ENCODE data around the gene S1PR5. TPM values are rescaled to one million over a fixed set of nuclear protein-coding genes. Genes with fewer than 3 reads are reported as not detected.

The S1PR5 gene
- total RNA-seq (2014; rRNA removed) (2.4 and 4.1 TPM in 2 replicates), Bru-seq, nascent RNA (percentile 29 among the genes with signal in this experiment), BruChase-seq, experiment 1, labeled RNA remaining after a 6-hour chase (percentile 32 among the genes with signal in this experiment), BruChase-seq, experiment 2, labeled RNA remaining after a 2-hour chase (percentile 36 among the genes with signal in this experiment)
- long read RNA-seq, partial matches to known transcripts = 0 of 7 reads
- long read RNA-seq, other reads (novel, unspliced or antisense) = 3 of 7 reads

GRCh38 chr19:10517361-10517759 lies at the start of gene S1PR5:
Gene S1PR5, minus strand, starts transcription at chr19:10517447. Its CDS starts 2,436 bp downstream, at chr19:10515011.
- Histone ChIP-seq H3F3A (ENCODE audit: low read length, unreplicated experiment) (no peaks in the 10 kb centered on the region), H3K9me3 (ENCODE audit: low read length) (no peaks in the 10 kb centered on the region), H3K27ac (ENCODE audit: low read length) (no peak within 1 kb of the TSS), H3K27me3 (ENCODE audit: low read length) (no peaks in the 10 kb centered on the region), H3K9me2 (replicated peaks; ENCODE audit: low read length) (no peaks in the 10 kb centered on the region), H3K4me1 (ENCODE audit: insufficient read depth, low read length) (peaks cover 13% of the 10 kb centered on the region; the same call in 1 of the 2 replicates), H3K4me3 (ENCODE audit: low read length) (peak within 1 kb of the TSS; percentile 68), H3K9ac (ENCODE audit: low read length) (no peak within 1 kb of the TSS), H4K20me1 (ENCODE audit: low read length) (no peaks in the 10 kb centered on the region), H2AFZ (ENCODE audit: low read length) (peak within 1 kb of the TSS; percentile 85), H3K36me3 (ENCODE audit: low read depth, low read length) (no peaks in the 10 kb centered on the region), H3K79me2 (ENCODE audit: low read length) (no peaks in the 10 kb centered on the region), H3K4me2 (ENCODE audit: low read length) (peak within 1 kb of the TSS; percentile 90)
- 0 out of 2 replicates have a peak, but pooled peaks have one; percentile 15 for TF ChIP-seq CTCF (conservative IDR thresholded peaks at IDR 0.05; ENCODE audit: low read depth, low read length)
- no peak for TF ChIP-seq EZH2phosphoT487 (IDR thresholded peaks at IDR 0.05; ENCODE audit: borderline replicate concordance, low read length)
- CTCF ChIA-PET = no interaction called here
- BruUV-seq (replicated peaks) = no TSS peak
- DNase-seq = no peak
- ATAC-seq = peak; percentile 56
- POLR2A ChIA-PET (ENCODE audit: unreplicated experiment) = no interaction called here
- intact Hi-C loops (cut with micrococcal nuclease) = no loop called here

GRCh38 chr19:10566658-10567410 lies 49.6 kb upstream of the S1PR5 start:
- H3K4me3 ChIP-seq (ENCODE audit: low read length) = peak overlapping the region; percentile 79; the same call in 1 of the 2 replicates
- no peaks in the 10 kb centered on the region for H3F3A ChIP-seq (ENCODE audit: low read length, unreplicated experiment)
- TF ChIP-seq CTCF (conservative IDR thresholded peaks at IDR 0.05; ENCODE audit: low read depth, low read length) (no peak), EZH2 (IDR thresholded peaks at IDR 0.05; ENCODE audit: low read length, unreplicated experiment) (no peak), EZH2phosphoT487 (IDR thresholded peaks at IDR 0.05; ENCODE audit: borderline replicate concordance, low read length) (no peak)
- 0 out of 2 replicates have a peak, but pooled peaks cover under 1% of the 10 kb centered on the region for H3K36me3 ChIP-seq (ENCODE audit: low read depth, low read length)
- no peaks in the 10 kb centered on the region for H3K9me3 ChIP-seq (ENCODE audit: low read length)
- peaks cover 32% of the 10 kb centered on the region for H3K4me1 ChIP-seq (ENCODE audit: insufficient read depth, low read length)
- peaks cover 29% of the 10 kb centered on the region for H3K79me2 ChIP-seq (ENCODE audit: low read length)
- intact Hi-C loops (cut with micrococcal nuclease) = no loop called here
- no peak overlapping the region for H3K9ac ChIP-seq (ENCODE audit: low read length)
- no TSS peak for BruUV-seq (replicated peaks)
- no peak overlapping the region for H3K27ac ChIP-seq (ENCODE audit: low read length)
- no peak for DNase-seq
- POLR2A ChIA-PET (ENCODE audit: unreplicated experiment) = interaction anchor here (0.6 kb wide), 3 partner anchors 12 to 284 kb away, joined by 3 to 4 read pairs (median 3); no protein-coding TSS in a partner anchor
- no peaks in the 10 kb centered on the region for H3K27me3 ChIP-seq (ENCODE audit: low read length)
- ATAC-seq = no peak
- H4K20me1 ChIP-seq (ENCODE audit: low read length) = no peaks in the 10 kb centered on the region
- peak overlapping the region; percentile 96 for H3K4me2 ChIP-seq (ENCODE audit: low read length)
- no peaks in the 10 kb centered on the region for H3K9me2 ChIP-seq (replicated peaks; ENCODE audit: low read length)
- no peak overlapping the region for H2AFZ ChIP-seq (ENCODE audit: low read length)
- CTCF ChIA-PET = no interaction called here

Measured in PC-3 (cell line).